HG02623 (cell line): ENCODE measurements around the gene TMEM126B.
"Not testable (repeated sequence)": the region's sequence is repeated elsewhere in the genome, so short reads cannot be mapped to it uniquely, and the experiment has no call there.

Experiments
- ATAC-seq: cut with Tn5 transposase; IDR thresholded peaks from one replicate; pipeline ENCODE4 v1.9.1; 2021; ENCODE audit warnings: moderate library complexity; ENCODE audit not compliant: unreplicated experiment

Gene TMEM126B

GRCh38 chr11:85647078-85647477, 18.7 kb downstream of the TMEM126B start:
- no peak for ATAC-seq

GRCh38 chr11:85647604-85648299, 19.4 kb downstream of the TMEM126B start, which contains the start of gene TMEM126A:
Gene TMEM126A (plus strand): TSS chr11:85647967. CDS start chr11:85650256, 2,289 bp downstream.
- peak; percentile 99 for ATAC-seq

- ATAC-seq = no peak
Measured at GRCh38 chr11:85651118-85651517, 22.7 kb downstream of the TMEM126B start.

- no peak for ATAC-seq
Measured at GRCh38 chr11:85652786-85653447, 24.5 kb downstream of the TMEM126B start.

- not testable (repeated sequence) for ATAC-seq
Measured at GRCh38 chr11:85654343-85654742, 25.9 kb downstream of the TMEM126B start.

GRCh38 chr11:85656777-85657176, 28.4 kb downstream of the TMEM126B start:
- no peak for ATAC-seq

GRCh38 chr11:85658180-85658579, 29.8 kb downstream of the TMEM126B start:
- ATAC-seq = no peak

GRCh38 chr11:85661972-85662664, 33.7 kb downstream of the TMEM126B start:
- ATAC-seq = no peak

GRCh38 chr11:85663080-85663752, 34.8 kb downstream of the TMEM126B start:
- ATAC-seq = no peak

GRCh38 chr11:85663753-85664614, 35.6 kb downstream of the TMEM126B start:
- peak; percentile 56 for ATAC-seq

- ATAC-seq = peak; percentile 90
Measured at GRCh38 chr11:85664615-85665481, 36.5 kb downstream of the TMEM126B start, which contains the start of gene CREBZF. Gene CREBZF (minus strand): TSS chr11:85665129. CDS start chr11:85664875, 254 bp downstream.

- ATAC-seq = no peak
Measured at GRCh38 chr11:85665733-85666132, 37.3 kb downstream of the TMEM126B start.

GRCh38 chr11:85666687-85667086, 38.3 kb downstream of the TMEM126B start:
- ATAC-seq = no peak

- ATAC-seq = no peak
Measured at GRCh38 chr11:85668157-85668556, 39.8 kb downstream of the TMEM126B start.

- ATAC-seq = not testable (repeated sequence)
Measured at GRCh38 chr11:85670949-85671663, 42.7 kb downstream of the TMEM126B start.

GRCh38 chr11:85672105-85672902, 43.9 kb downstream of the TMEM126B start:
- ATAC-seq = no peak

- no peak for ATAC-seq
Measured at GRCh38 chr11:85673393-85673792, 45.0 kb downstream of the TMEM126B start.

GRCh38 chr11:85679576-85679975, 51.2 kb downstream of the TMEM126B start:
- no peak for ATAC-seq
